Transverse colon (tissue), 4 donors: ENCODE data around the gene LRRTM3.

Experiments used
- CTCF ChIP-seq, 5 experiments: fragments of 200-600 bp in 3 of 5; fragments of 450-650 bp in 2 of 5; sonication (generic) in 3 of 5; IDR thresholded peaks; 1 replicate in 2 of 5; 2 replicates in 3 of 5; pipeline ENCODE4 v1.5.1; 2016 to 2017; ENCODE audit warnings: antibody characterized with exemption in 5 of 5, inconsistent platforms in 3 of 5, mild to moderate bottlenecking in 2 of 5, moderate library complexity in 1 of 5
- EP300 ChIP-seq: sonication (generic); formaldehyde crosslinking; IDR thresholded peaks from one replicate; pipeline ENCODE4 v1.6.1; 2017; ENCODE audit warnings: antibody characterized with exemption, low read depth
- POLR2A ChIP-seq: fragments of 450-650 bp; IDR thresholded peaks from one replicate; pipeline ENCODE4 v1.6.1; 2016; ENCODE audit warnings: antibody characterized with exemption, mild to moderate bottlenecking, moderate library complexity
- POLR2AphosphoS5 ChIP-seq, 3 donors: sonication (generic); formaldehyde crosslinking; IDR thresholded peaks; one replicate each; pipeline ENCODE4 v1.6.1; 2016; ENCODE audit warnings: antibody characterized with exemption in 3 of 3

- TF ChIP-seq CTCF (IDR thresholded peaks at IDR 0.05): no peak
- no peak for TF ChIP-seq EP300
- no peak for TF ChIP-seq POLR2A
- no peak for TF ChIP-seq POLR2AphosphoS5 (IDR thresholded peaks at IDR 0.05)
These were observed 2.9 kb downstream of the LRRTM3 start for GRCh38 chr10:66928776-66929175.
